Endothelial cell (in vitro differentiated cells): ENCODE results near the gene UTS2. TPM values are rescaled to one million over a fixed set of nuclear protein-coding genes. Genes with fewer than 3 reads are reported as not detected.

Experiments
- DNase-seq: peaks from one replicate; pipeline ENCODE4 v3.0.0; 2021; ENCODE audit warnings: low spot score
- H3K27ac Mint-ChIP-seq: one replicate; pipeline ENCODE4 v1.8.0; 2021; ENCODE audit warnings: mixed read lengths, inconsistent platforms; ENCODE audit not compliant: unreplicated experiment
- H3K27me3 Mint-ChIP-seq: one replicate; pipeline ENCODE4 v1.8.0; 2021; ENCODE audit warnings: mild to moderate bottlenecking, moderate library complexity, mixed read lengths, inconsistent platforms; ENCODE audit not compliant: unreplicated experiment
- H3K36me3 Mint-ChIP-seq: one replicate; pipeline ENCODE4 v1.8.0; 2021; ENCODE audit warnings: mild to moderate bottlenecking, low read depth, mixed read lengths, inconsistent platforms; ENCODE audit not compliant: unreplicated experiment
- H3K4me1 Mint-ChIP-seq: one replicate; pipeline ENCODE4 v1.8.0; 2021; ENCODE audit warnings: mild to moderate bottlenecking, mixed read lengths, inconsistent platforms; ENCODE audit not compliant: unreplicated experiment
- H3K4me3 Mint-ChIP-seq: one replicate; pipeline ENCODE4 v1.8.0; 2021; ENCODE audit warnings: mild to moderate bottlenecking, mixed read lengths, inconsistent platforms; ENCODE audit not compliant: unreplicated experiment
- H3K9me3 Mint-ChIP-seq: one replicate; pipeline ENCODE4 v1.8.0; 2021; ENCODE audit warnings: mixed read lengths, inconsistent platforms; ENCODE audit not compliant: unreplicated experiment
- total RNA-seq: library from RNA; stranded (reverse); fragmentation: NEBNext Ultra II Directional; extraction: Animal tissue kit (Norgen Biotek cat#: 25700); gene quantifications from one replicate; pipeline ENCODE4 v1.2.1, GENCODE V29; 2021; ENCODE audit not compliant: unreplicated experiment
- TF ChIP-seq, protein P1 (sequence below): fragments of 200-600 bp; sonication (generic); IDR thresholded peaks from one replicate; pipeline ENCODE4 v1.5.0; 2021; ENCODE audit warnings: antibody characterized with exemption; ENCODE audit not compliant: unreplicated experiment

The UTS2 gene
- total RNA-seq, 1 donor from 2014 or later = not detected

DNA sequence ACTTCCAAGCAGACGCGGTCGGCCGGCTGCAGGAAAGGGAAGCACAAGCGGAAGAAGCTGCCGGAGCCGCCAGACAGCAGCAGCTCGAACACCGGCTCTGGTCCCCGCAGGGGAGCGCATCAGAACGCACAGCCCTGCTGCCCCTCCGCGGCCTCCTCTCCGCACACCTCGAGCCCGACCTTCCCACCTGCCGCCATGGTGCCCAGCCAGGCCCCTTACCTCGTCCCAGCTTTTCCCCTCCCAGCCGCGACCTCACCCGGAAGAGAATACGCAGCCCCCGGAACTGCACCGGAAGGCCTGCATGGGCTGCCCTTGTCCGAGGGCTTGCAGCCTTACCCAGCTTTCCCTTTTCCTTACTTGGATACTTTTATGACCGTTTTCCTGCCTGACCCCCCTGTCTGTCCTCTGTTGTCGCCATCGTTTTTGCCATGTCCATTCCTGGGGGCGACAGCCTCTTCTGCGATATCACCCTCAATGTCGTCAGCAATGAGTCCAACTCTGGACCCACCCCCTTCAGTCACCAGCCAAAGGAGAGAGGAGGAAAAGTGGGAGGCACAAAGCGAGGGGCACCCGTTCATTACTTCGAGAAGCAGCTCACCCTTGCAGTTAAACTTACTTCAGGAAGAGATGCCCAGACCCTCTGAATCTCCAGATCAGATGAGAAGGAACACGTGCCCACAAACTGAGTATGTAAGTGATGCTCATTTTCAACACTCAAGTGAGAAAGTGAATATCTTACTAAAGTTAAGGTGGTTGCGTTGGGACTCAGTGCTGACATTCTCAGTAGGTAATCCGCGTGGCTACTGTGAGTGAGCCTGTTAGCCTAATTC lies 25.5 kb downstream of the UTS2 start:
- Mint-ChIP-seq H3K9me3 (no peaks in the 10 kb centered on the region), H3K27ac (peak overlapping the region; percentile 84), H3K4me1 (peaks cover 9% of the 10 kb centered on the region), H3K27me3 (no peaks in the 10 kb centered on the region), H3K36me3 (no peaks in the 10 kb centered on the region), H3K4me3 (no peak overlapping the region)
- DNase-seq = peak; percentile 33
- TF ChIP-seq, protein P1, sequence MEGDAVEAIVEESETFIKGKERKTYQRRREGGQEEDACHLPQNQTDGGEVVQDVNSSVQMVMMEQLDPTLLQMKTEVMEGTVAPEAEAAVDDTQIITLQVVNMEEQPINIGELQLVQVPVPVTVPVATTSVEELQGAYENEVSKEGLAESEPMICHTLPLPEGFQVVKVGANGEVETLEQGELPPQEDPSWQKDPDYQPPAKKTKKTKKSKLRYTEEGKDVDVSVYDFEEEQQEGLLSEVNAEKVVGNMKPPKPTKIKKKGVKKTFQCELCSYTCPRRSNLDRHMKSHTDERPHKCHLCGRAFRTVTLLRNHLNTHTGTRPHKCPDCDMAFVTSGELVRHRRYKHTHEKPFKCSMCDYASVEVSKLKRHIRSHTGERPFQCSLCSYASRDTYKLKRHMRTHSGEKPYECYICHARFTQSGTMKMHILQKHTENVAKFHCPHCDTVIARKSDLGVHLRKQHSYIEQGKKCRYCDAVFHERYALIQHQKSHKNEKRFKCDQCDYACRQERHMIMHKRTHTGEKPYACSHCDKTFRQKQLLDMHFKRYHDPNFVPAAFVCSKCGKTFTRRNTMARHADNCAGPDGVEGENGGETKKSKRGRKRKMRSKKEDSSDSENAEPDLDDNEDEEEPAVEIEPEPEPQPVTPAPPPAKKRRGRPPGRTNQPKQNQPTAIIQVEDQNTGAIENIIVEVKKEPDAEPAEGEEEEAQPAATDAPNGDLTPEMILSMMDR = no peak

DNA sequence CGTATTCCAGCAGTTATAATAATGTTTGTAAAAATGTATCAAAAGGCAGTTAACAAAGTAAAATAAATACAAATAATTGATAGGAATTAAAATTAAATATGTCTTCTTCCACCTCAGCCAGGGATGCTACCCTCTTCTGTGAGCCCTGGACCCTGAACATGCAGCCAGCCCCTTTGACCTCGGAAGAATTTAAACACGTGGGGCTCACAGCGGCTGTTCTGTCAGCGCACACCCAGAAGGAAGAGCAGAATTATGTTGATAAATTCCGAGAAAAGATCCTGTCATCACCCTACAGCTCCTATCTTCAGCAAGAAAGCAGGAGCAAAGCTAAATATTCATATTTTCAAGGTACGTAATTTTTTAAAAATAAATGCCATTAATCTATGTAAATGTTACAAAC lies 26.5 kb downstream of the UTS2 start:
- TF ChIP-seq, protein P1 = no peak
- Mint-ChIP-seq H3K9me3 (no peaks in the 10 kb centered on the region), H3K4me1 (peaks cover 8% of the 10 kb centered on the region), H3K27me3 (no peaks in the 10 kb centered on the region), H3K27ac (no peak overlapping the region), H3K36me3 (no peaks in the 10 kb centered on the region), H3K4me3 (no peak overlapping the region)
- no peak for DNase-seq

DNA sequence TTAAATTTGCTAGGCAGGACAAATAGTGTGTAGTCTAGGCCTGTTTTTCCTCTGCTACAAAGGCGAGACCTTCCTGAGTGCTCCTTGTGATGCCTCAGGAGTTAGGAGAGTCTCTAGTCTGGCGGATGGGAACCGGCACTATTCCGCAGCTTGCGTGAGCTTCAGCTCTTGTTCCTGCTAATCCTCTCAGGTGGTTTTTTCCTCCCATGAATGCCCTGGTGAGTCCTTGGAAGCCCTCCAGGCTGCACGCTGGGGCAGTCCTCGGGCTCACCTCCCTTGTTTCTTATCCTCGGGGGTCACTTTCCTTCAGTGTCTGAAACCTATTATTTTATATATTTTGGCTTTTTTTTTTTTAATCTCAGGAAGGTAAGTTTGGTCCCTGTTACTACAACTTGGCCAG lies 28.2 kb downstream of the UTS2 start:
- Mint-ChIP-seq H3K27me3 (no peaks in the 10 kb centered on the region), H3K9me3 (no peaks in the 10 kb centered on the region), H3K4me3 (no peak overlapping the region), H3K4me1 (peaks cover 6% of the 10 kb centered on the region), H3K27ac (no peak overlapping the region), H3K36me3 (no peaks in the 10 kb centered on the region)
- TF ChIP-seq, protein P1 = no peak
- no peak for DNase-seq

DNA sequence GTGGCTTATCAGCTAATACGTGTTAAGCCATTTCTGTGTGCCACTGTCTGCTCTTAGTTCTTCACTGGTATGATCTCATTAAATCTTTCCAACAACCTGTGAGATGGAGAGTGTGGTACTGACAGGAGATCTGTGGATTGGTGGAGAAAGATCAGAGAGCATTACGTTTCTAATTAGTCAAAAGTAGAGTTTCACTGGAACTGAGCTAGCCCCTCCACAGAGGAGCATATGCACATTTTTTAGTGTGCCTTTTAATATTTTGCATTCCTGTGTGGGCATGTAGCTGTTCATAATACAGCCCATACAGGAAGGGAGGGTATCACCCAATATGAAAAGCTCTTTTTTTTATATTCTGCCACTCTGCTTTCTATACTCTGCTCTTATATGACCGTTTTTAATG lies 31.6 kb downstream of the UTS2 start:
- DNase-seq = no peak
- H3K4me1 Mint-ChIP-seq = no peaks in the 10 kb centered on the region
- H3K27ac Mint-ChIP-seq = no peak overlapping the region
- no peaks in the 10 kb centered on the region for H3K27me3 Mint-ChIP-seq
- H3K4me3 Mint-ChIP-seq = no peak overlapping the region
- TF ChIP-seq, protein P1 = no peak
- no peaks in the 10 kb centered on the region for H3K36me3 Mint-ChIP-seq
- H3K9me3 Mint-ChIP-seq = no peaks in the 10 kb centered on the region

DNA sequence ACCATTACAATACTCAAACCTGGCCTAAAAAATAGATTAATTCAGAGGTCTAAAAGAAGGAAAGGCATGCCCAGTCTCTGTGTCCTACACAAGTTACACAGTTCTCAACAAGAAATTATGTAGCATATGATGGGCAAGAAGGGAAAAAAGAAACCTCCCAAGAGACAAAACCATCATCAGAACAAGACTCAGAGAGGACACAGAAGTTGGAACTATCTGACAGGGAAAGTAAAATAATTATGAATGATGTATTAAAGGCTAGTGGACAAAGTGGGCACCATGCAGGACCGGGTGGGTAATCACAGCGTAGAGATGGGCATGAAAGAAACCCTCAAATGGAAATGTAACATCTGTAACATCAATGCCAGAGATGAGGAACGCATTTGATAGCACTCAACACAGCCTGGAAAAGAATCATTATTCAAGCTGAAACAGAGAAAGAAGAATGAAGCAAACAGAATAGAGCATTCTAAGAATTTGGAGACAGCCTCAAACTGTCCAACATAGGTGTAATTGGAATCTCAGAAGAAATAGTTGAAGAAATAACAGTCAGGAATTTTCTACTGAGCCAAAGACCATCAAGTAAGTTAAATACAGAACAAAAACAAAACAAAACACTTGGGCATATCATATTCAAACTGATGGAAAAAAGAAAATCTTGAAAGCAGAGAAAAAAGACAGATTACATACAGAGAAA lies 39.0 kb downstream of the UTS2 start:
- H3K9me3 Mint-ChIP-seq = peaks cover 15% of the 10 kb centered on the region
- no peak for DNase-seq
- no peak overlapping the region for H3K27ac Mint-ChIP-seq
- no peaks in the 10 kb centered on the region for H3K27me3 Mint-ChIP-seq
- TF ChIP-seq, protein P1 = no peak
- peak overlapping the region; percentile 2 for H3K4me3 Mint-ChIP-seq
- H3K4me1 Mint-ChIP-seq = no peaks in the 10 kb centered on the region
- peaks cover 15% of the 10 kb centered on the region for H3K36me3 Mint-ChIP-seq
